Activated naive CD4-positive, alpha-beta T cell treated with anti-CD3 and anti-CD28 coated beads for 36 hours (primary cell): ENCODE data around the gene NAV2. TPM values are rescaled to one million over a fixed set of nuclear protein-coding genes. Genes with fewer than 3 reads are reported as not detected.

Source experiments
- CTCF ChIA-PET: fragments of 350-600 bp; sonication (Branson Sonifier 250); formaldehyde crosslinking; loops from one replicate; lab custom pipeline; 2021; ENCODE audit warnings: antibody characterized with exemption; lab: Charles Lee
- DNase-seq: peaks from one replicate; pipeline ENCODE4 v3.0.0-alpha.2; 2020
- H3K27ac Mint-ChIP-seq: one replicate; pipeline ENCODE4 v1.8.0; 2021; ENCODE audit warnings: mild to moderate bottlenecking, mixed read lengths
- H3K27me3 Mint-ChIP-seq: one replicate; pipeline ENCODE4 v1.8.0; 2021; ENCODE audit warnings: low read depth, mixed read lengths
- H3K36me3 Mint-ChIP-seq: one replicate; pipeline ENCODE4 v1.8.0; 2021; ENCODE audit warnings: low read depth, mixed read lengths
- H3K4me1 Mint-ChIP-seq: one replicate; pipeline ENCODE4 v1.8.0; 2021; ENCODE audit warnings: low read depth, mixed read lengths
- H3K4me3 Mint-ChIP-seq: one replicate; pipeline ENCODE4 v1.8.0; 2021; ENCODE audit warnings: mild to moderate bottlenecking, moderate library complexity, mixed read lengths
- H3K9me3 Mint-ChIP-seq: one replicate; pipeline ENCODE4 v1.8.0; 2021; ENCODE audit warnings: mixed read lengths
- intact Hi-C: fragments of 100-400 bp; cut with micrococcal nuclease; formaldehyde crosslinking; loops from one replicate; pipeline ENCODE4 v1.15.1; 2023
- total RNA-seq, 2 experiments: library from RNA; stranded (reverse); gene quantifications; one replicate each; pipeline ENCODE4 v1.2.3, GENCODE V29; 2021

The NAV2 gene
- total RNA-seq, 2 experiments from 2014 or later = 0.20 to 0.41 TPM

DNA sequence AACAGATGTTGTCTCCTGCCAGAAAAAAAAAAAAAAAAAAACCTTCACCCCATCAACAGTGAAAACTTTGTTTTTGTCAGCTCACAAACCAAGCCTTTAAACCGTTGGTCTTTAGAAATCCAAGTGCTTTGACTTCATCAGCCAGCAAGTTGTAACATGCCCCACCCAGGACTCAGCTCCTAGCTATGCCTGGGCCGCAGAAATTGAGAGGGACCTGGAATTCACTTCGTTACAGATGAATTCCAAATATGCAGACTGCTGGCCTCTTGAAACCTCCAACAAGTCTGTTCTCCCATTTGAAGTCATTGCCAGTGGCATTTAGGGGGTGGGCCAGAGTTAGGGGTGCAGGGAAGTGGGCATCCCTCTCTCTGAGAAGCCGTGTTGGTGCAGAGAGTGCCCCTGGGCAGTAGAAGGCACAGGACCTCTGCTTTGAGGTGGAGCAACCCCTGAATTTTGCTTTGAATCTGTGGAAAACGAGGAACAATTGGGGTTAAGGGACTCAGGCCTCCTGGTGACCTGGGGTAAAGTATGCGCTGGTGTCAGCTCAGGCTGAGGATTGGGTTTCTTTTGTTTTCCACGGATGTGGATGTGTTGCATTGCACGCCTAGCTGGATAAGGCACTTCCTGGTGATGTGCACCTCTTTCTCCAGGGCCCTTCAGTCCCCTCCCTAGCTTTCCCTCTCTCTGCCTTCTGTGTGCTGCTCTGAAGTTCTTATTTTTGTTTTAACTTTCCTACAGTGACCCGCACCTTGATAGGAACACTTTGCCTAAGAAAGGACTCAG is 338.1 kb downstream of the NAV2 start:
- H3K27ac Mint-ChIP-seq = no peak overlapping the region
- H3K27me3 Mint-ChIP-seq = peaks cover 3% of the 10 kb centered on the region
- H3K4me3 Mint-ChIP-seq = no peak overlapping the region
- no peaks in the 10 kb centered on the region for H3K4me1 Mint-ChIP-seq
- no peak for DNase-seq
- intact Hi-C loops = no loop called here
- CTCF ChIA-PET = interaction anchor here (0.7 kb wide), 1 partner anchor 215 kb away, joined by 3 read pairs; no protein-coding TSS in a partner anchor
- no peaks in the 10 kb centered on the region for H3K9me3 Mint-ChIP-seq
- no peaks in the 10 kb centered on the region for H3K36me3 Mint-ChIP-seq

DNA sequence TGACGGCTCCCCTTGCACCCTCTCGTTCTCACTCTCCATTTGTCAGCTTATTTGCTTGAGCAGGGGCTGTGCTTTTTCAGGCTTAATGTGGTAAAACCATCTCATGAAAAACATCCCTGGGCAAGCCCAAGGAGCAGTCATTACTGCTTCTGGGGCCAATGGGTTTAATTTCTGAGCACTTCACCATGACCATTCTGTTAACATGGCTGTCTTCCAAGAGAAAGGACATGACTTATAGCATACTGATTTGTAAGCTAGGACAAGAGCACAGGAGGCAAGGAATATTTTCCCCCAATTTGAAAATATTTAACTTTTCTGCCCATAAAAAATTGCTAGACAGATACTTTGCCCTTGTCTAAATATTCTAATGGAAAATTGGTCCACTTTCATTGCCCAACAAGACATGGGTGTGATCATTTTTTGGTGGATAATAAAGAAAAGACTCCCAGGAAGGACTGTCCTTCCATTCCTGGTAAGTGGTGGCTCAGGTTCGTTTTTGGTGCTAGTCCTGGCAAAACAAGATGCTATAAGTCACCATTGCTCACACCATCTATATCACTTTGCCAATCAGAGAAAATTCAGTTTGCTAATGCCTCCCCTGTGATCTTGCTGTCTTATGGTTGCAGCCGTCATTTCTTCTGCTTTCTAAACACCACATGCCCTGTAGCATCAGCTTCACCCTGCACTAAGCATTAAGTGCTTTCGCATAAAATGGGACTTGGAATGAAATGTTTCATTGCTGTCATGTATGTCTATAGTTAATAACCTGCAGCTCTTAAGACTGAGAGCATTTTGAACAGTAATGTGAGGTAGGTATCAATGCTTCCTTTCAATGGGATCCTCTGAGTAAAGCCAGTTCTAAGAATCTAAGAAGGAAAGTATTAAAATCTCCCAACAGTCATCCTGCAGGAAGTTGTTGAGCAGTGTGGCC is 339.1 kb downstream of the NAV2 start:
- no peaks in the 10 kb centered on the region for H3K36me3 Mint-ChIP-seq
- H3K9me3 Mint-ChIP-seq = no peaks in the 10 kb centered on the region
- H3K4me1 Mint-ChIP-seq = no peaks in the 10 kb centered on the region
- peaks cover 3% of the 10 kb centered on the region for H3K27me3 Mint-ChIP-seq
- no peak overlapping the region for H3K4me3 Mint-ChIP-seq
- CTCF ChIA-PET = no interaction called here
- no peak for DNase-seq
- no peak overlapping the region for H3K27ac Mint-ChIP-seq
- intact Hi-C loops = no loop called here

DNA sequence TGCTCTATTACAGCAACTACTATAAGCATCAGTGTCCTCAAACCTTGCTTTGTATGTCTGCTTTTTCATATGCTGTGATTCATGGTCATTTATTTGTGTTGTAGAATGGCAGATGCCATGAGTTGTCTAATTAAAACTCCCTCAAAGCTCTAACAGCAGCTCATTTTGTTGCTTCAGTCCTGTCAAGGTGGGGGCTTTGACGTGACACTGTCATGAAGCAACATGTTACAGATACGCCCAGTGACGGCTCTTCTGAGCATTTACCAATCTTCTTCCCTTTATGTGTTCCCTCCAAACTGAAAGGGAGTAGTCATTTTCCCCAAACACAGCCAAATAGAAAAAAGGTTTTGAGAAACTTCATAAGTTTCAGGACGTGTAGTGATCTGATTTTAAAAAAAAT is 340.9 kb downstream of the NAV2 start:
- CTCF ChIA-PET = interaction anchor here (0.6 kb wide), 1 partner anchor 118 kb away, joined by 4 read pairs; no protein-coding TSS in a partner anchor

DNA sequence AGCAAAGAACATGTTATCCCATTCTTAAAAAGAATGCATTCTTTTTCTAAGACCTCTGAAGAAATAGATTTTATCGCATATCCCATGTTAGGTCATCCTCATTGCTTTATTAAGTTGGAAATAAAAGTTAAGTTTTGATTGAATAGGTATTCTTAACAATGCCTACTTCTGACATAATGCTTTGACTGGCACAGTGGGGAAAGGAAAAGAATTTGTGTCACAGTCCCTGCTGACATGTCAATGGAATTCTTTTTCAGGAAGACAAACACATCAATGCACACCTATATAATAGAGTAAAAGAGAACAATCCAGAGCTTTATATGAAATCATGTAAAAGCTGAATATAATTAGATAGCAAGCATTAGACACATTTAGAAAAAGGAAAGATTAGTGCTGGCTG is 341.9 kb downstream of the NAV2 start:
- intact Hi-C loops = no loop called here
- CTCF ChIA-PET = no interaction called here
- DNase-seq = no peak
- no peaks in the 10 kb centered on the region for H3K36me3 Mint-ChIP-seq
- H3K9me3 Mint-ChIP-seq = no peaks in the 10 kb centered on the region
- H3K27me3 Mint-ChIP-seq = peaks cover 3% of the 10 kb centered on the region
- H3K27ac Mint-ChIP-seq = no peak overlapping the region
- no peak overlapping the region for H3K4me3 Mint-ChIP-seq
- H3K4me1 Mint-ChIP-seq = no peaks in the 10 kb centered on the region

More for the DNA sequence above, 340.9 kb downstream of the NAV2 start:
- Mint-ChIP-seq H3K27me3 (peaks cover 3% of the 10 kb centered on the region), H3K27ac (no peak overlapping the region), H3K4me3 (no peak overlapping the region), H3K4me1 (no peaks in the 10 kb centered on the region), H3K36me3 (no peaks in the 10 kb centered on the region), H3K9me3 (no peaks in the 10 kb centered on the region)
- intact Hi-C loops = no loop called here
- no peak for DNase-seq

DNA sequence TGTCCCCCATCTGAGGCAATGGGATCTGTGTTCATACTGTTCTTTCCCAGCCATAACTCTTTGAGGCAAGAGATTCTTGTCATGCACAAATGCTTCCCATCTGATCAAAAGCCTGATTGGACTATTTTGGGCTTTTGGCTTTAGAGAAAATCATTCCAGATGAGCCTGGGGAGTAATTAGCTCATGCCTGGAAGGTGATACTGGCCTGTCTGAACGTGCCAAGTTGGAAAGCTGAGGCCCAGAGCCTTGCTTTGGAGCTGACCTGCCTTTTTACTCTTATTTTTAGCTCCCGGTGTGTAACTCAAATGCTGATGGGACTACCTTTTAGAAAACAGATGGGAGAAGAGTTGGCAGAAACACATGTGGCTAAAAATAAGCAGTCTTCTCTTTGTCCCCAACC is 342.7 kb downstream of the NAV2 start:
- H3K27me3 Mint-ChIP-seq = no peaks in the 10 kb centered on the region
- no peaks in the 10 kb centered on the region for H3K4me1 Mint-ChIP-seq
- no peak for DNase-seq
- H3K9me3 Mint-ChIP-seq = no peaks in the 10 kb centered on the region
- intact Hi-C loops = no loop called here
- no peak overlapping the region for H3K4me3 Mint-ChIP-seq
- H3K36me3 Mint-ChIP-seq = no peaks in the 10 kb centered on the region
- no peak overlapping the region for H3K27ac Mint-ChIP-seq
- CTCF ChIA-PET = interaction anchor here (0.6 kb wide), 1 partner anchor 50 kb away, joined by 3 read pairs; no protein-coding TSS in a partner anchor

DNA sequence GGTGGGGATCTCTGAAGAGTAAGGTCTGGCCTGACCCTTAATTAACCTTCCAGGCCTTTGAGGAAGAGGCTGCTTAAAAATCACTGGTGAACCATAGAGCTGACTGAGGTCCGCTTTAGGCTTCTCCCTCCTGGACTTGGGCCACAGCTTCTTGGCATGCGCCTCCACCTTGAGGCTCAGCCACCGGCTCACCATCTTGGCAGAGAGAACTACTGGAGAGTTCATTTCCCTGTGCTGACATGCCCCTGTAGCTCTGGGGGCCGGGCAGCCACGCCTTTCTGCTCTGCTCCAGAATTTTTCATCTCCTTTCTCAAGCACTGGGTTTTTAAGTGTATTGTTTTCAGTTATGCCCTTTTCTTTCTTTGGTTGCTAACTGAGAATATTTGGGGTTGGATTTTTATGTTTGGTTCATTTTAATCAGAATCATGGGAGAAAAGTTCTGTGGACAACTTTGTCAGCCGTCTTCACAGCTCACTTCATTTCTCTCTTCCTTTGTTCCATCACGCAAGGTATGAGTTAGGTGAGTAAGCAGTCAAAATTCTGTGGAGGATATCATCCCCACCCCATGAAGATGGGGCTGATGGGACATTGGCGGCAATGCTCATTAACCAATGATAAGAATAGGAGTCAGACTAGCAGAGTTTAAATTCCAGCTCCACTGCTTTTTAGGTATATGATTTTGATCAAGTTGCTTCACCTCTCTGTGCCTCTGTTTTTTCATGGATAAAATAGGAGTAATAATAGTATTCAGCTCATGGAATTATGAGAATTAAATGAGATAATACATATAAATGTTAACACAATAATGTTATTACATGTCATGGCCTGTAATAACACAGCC is 343.7 kb downstream of the NAV2 start:
- Mint-ChIP-seq H3K27me3 (no peaks in the 10 kb centered on the region), H3K36me3 (no peaks in the 10 kb centered on the region), H3K27ac (no peak overlapping the region), H3K4me1 (no peaks in the 10 kb centered on the region), H3K4me3 (no peak overlapping the region), H3K9me3 (no peaks in the 10 kb centered on the region)
- intact Hi-C loops = no loop called here
- DNase-seq = no peak
- CTCF ChIA-PET = interaction anchor here (1.6 kb wide), 1 partner anchor 12 kb away, joined by 4 read pairs; no protein-coding TSS in a partner anchor

DNA sequence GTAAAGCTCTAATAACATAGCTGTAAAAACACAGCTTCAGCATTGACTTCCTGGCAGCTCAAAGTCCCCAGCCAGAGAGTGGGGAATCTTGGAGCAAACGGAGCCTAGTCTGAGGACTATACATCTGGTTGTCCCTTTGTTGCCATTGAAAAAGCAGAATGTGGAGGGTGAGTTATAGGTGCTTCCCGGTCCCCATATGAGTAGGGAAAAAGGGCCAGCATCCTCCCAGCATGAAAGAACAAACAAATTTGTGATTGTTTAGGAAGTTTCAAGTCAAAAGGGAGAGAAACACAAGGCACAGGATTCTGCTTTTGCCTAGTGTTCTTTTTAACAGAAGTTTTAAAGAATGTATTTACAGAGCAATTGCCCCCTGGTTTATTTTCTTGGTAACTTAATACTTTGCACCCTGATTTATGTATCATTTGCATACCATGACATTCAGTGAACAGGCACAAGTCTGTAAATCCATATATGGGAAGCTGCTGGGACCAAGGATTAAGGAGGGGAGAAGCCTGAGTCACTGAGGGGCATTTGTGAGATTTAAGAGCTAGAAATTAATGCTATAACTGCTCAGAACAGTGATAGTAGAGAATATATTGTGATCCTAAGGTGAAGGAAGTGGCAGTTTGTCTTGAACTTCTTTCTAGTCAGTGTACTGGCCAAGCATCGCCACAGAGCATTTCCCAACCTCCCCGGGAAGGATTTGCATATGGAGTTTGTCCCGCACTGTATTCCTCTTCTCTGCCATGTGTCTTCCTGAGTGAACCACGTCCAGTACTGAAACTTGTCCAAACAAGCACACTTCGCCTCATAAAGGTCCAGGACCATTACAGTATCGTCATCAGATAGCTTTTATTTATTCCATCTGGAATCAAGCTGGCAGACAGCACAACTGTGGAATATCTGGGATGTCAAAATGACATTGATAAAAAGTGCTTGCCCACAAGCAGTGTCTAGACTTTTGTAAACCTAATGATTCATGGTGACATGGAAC is 344.6 kb downstream of the NAV2 start:
- intact Hi-C loops = no loop called here
- CTCF ChIA-PET = interaction anchor here (1.6 kb wide), 1 partner anchor 11 kb away, joined by 4 read pairs; no protein-coding TSS in a partner anchor
- no peak for DNase-seq
- H3K36me3 Mint-ChIP-seq = no peaks in the 10 kb centered on the region
- H3K9me3 Mint-ChIP-seq = no peaks in the 10 kb centered on the region
- no peak overlapping the region for H3K27ac Mint-ChIP-seq
- no peaks in the 10 kb centered on the region for H3K4me1 Mint-ChIP-seq
- no peak overlapping the region for H3K4me3 Mint-ChIP-seq
- no peaks in the 10 kb centered on the region for H3K27me3 Mint-ChIP-seq

DNA sequence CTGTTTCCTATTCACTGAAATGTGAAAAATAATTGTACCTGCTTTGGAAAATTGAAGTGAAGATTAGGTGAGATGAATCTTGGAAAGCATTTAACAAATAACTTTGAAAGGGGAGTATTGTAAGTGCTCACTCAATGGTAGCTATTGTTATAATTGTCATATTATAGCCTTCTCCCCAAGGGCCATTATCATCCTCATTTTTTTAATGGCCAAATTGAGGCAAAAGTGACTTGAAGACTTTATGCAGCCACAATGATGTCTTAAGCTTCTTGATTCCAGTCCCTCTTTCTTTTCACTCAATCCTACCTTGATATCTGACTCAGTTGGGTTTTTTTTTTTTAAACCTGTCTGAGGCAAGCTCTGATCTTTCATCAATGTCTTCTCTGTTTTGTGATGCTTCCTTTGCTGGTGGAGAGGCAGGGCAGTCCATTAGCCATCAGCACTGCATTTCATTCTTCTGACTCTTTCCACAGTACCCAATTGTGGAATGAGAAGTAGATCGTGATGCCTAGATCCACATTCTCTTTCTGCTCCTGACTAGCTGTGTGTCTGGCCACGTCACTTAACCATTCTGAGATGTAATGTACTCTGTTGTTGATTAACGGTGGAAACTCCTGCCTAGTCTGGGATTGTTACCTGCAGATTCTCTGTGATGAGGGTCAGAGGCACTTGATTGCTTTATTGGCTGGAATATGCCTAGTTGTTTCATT is 346.3 kb downstream of the NAV2 start:
- CTCF ChIA-PET = no interaction called here
- Mint-ChIP-seq H3K4me1 (no peaks in the 10 kb centered on the region), H3K4me3 (no peak overlapping the region), H3K9me3 (no peaks in the 10 kb centered on the region), H3K36me3 (no peaks in the 10 kb centered on the region), H3K27me3 (no peaks in the 10 kb centered on the region), H3K27ac (no peak overlapping the region)
- no peak for DNase-seq
- intact Hi-C loops = no loop called here

DNA sequence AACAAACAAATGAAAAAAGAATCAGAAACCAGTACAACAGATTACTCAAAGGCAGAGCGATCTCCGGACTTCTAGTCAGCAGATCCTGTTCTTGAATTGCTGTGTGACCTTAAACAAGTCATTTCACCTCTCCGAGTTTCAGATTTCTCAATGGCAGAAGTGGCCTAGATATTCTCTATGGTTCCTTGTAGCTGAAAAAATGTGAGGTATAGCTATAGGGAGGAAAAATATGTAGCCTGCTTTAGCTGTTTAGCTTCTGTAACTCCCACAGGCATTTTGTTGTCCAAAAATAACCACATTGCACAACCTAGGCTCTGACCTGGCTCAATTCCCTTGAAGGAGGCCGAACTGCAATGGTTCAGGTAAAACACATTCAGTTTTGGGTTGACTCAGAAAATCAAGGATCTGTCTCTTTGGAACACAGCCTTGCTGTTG is 347.0 kb downstream of the NAV2 start:
- CTCF ChIA-PET = no interaction called here
- intact Hi-C loops = no loop called here

DNA sequence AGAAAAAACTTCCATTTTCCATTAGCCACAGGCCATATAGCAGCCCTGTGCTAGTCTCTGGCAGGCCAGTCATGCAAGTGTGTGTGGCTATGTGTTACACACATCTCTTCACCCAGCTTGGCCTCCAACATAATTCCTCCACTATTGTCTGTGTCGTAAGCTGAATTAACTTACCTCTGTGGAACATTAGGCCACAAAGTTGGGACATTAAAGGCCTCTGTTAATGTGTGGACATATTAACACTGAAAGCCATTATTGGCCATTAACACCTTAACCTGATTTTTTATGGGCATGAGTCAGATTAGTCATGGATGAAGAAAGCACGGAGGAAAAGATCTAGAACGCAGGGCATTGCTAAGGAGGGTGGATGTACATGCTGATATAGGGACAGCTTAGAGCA is 347.5 kb downstream of the NAV2 start:
- H3K36me3 Mint-ChIP-seq = no peaks in the 10 kb centered on the region
- no peak overlapping the region for H3K27ac Mint-ChIP-seq
- CTCF ChIA-PET = no interaction called here
- H3K4me1 Mint-ChIP-seq = no peaks in the 10 kb centered on the region
- DNase-seq = no peak
- no peaks in the 10 kb centered on the region for H3K27me3 Mint-ChIP-seq
- intact Hi-C loops = no loop called here
- no peak overlapping the region for H3K4me3 Mint-ChIP-seq
- no peaks in the 10 kb centered on the region for H3K9me3 Mint-ChIP-seq

More for the DNA sequence above, 347.0 kb downstream of the NAV2 start:
- DNase-seq = no peak
- Mint-ChIP-seq H3K27me3 (no peaks in the 10 kb centered on the region), H3K4me3 (no peak overlapping the region), H3K9me3 (no peaks in the 10 kb centered on the region), H3K27ac (no peak overlapping the region), H3K4me1 (no peaks in the 10 kb centered on the region), H3K36me3 (no peaks in the 10 kb centered on the region)
